CD14-positive monocyte (primary cell): Measurements from ENCODE around the gene GRIN2B. TPM values are rescaled to one million over a fixed set of nuclear protein-coding genes. Genes with fewer than 3 reads are reported as not detected.

ENCODE experiments used
- DNase-seq, 3 donors: peaks; one replicate each; pipeline ENCODE4 v3.0.0-alpha.2; 2011 to 2022
- H2AFZ ChIP-seq: 2 replicates; pipeline ENCODE4 v1.6.0; 2012; ENCODE audit warnings: mild to moderate bottlenecking, low read depth, low read length, inconsistent platforms; ENCODE audit not compliant: insufficient read depth, poor library complexity, severe bottlenecking
- H3K27ac ChIP-seq, 2 donors: 1 replicate in 1 of 2; 2 replicates in 1 of 2; pipeline ENCODE4 v1.5.1; 2012 to 2013; ENCODE audit warnings: low read length in 2 of 2, control low read depth in 1 of 2, inconsistent platforms in 1 of 2, low read depth in 1 of 2, mild to moderate bottlenecking in 1 of 2
- H3K27me3 ChIP-seq, 2 donors: one replicate each; pipeline versions ENCODE4 v1.6.0 to v1.6.1; 2011 to 2013; ENCODE audit warnings: low read length in 2 of 2; ENCODE audit not compliant: control insufficient read depth in 2 of 2, insufficient read depth in 2 of 2
- H3K36me3 ChIP-seq, 2 donors: replicated peaks in 1 of 2; 1 replicate in 1 of 2; 2 replicates in 1 of 2; pipeline versions ENCODE4 v1.5.1 to v1.6.1; 2012 to 2013; ENCODE audit warnings: low read length in 2 of 2, control low read depth in 1 of 2, inconsistent platforms in 1 of 2, mild to moderate bottlenecking in 1 of 2; ENCODE audit not compliant: insufficient read depth in 2 of 2, control insufficient read depth in 1 of 2
- H3K4me1 ChIP-seq, 2 donors: 1 replicate in 1 of 2; 2 replicates in 1 of 2; pipeline versions ENCODE4 v1.5.1 to v1.6.1; 2012 to 2013; ENCODE audit warnings: low read length in 2 of 2, control low read depth in 1 of 2, inconsistent platforms in 1 of 2, mild to moderate bottlenecking in 1 of 2, moderate library complexity in 1 of 2; ENCODE audit not compliant: insufficient read depth in 2 of 2, control insufficient read depth in 1 of 2
- H3K4me2 ChIP-seq: replicated peaks from 2 replicates; pipeline ENCODE3; 2012; ENCODE audit warnings: low read length, moderate library complexity, mild to moderate bottlenecking; ENCODE audit not compliant: poor library complexity, severe bottlenecking; ENCODE audit errors: extremely low read depth
- H3K4me3 ChIP-seq, 3 experiments: fragments of 200-600 bp in 1 of 3; sonication (generic) in 1 of 3; replicated peaks in 1 of 3; 1 replicate in 2 of 3; 2 replicates in 1 of 3; pipeline ENCODE4 v1.5.1; 2011 to 2013; ENCODE audit warnings: low read length in 3 of 3, mild to moderate bottlenecking in 3 of 3, control low read depth in 2 of 3, low read depth in 2 of 3, inconsistent platforms in 1 of 3, moderate library complexity in 1 of 3
- H3K79me2 ChIP-seq: 2 replicates; pipeline ENCODE4 v1.6.0; 2012; ENCODE audit warnings: mild to moderate bottlenecking, control low read depth, inconsistent platforms, low read length, moderate library complexity; ENCODE audit not compliant: insufficient read depth
- H3K9ac ChIP-seq: 2 replicates; pipeline ENCODE4 v1.6.0; 2017; ENCODE audit warnings: low read length, mild to moderate bottlenecking; ENCODE audit not compliant: insufficient read depth, poor library complexity, severe bottlenecking
- H3K9me3 ChIP-seq, 2 donors: replicated peaks in 1 of 2; 1 replicate in 1 of 2; 2 replicates in 1 of 2; pipeline versions ENCODE4 v1.5.1 to v1.6.1; 2012 to 2013; ENCODE audit warnings: low read length in 2 of 2, control low read depth in 1 of 2; ENCODE audit not compliant: control insufficient read depth in 1 of 2, insufficient read depth in 1 of 2
- H4K20me1 ChIP-seq: 2 replicates; pipeline ENCODE4 v1.6.0; 2012; ENCODE audit warnings: mild to moderate bottlenecking, low read length, control low read depth, moderate library complexity; ENCODE audit not compliant: insufficient read depth
- H3K27ac Mint-ChIP-seq, 7 donors: one replicate each; pipeline ENCODE4 v1.8.0; 2020; ENCODE audit warnings: mild to moderate bottlenecking in 7 of 7, mixed read lengths in 7 of 7, moderate library complexity in 6 of 7, inconsistent platforms in 2 of 7
- H3K27me3 Mint-ChIP-seq, 3 donors: one replicate each; pipeline ENCODE4 v1.8.0; 2021 to 2022; ENCODE audit warnings: low read depth in 3 of 3, mild to moderate bottlenecking in 3 of 3, mixed read lengths in 3 of 3, moderate library complexity in 3 of 3, inconsistent platforms in 1 of 3
- H3K36me3 Mint-ChIP-seq, 2 donors: one replicate each; pipeline ENCODE4 v1.8.0; 2020; ENCODE audit warnings: mixed read lengths in 2 of 2, inconsistent platforms in 1 of 2, mild to moderate bottlenecking in 1 of 2
- H3K4me1 Mint-ChIP-seq: one replicate; pipeline ENCODE4 v1.8.0; 2020; ENCODE audit warnings: mild to moderate bottlenecking, mixed read lengths
- H3K4me3 Mint-ChIP-seq, 2 donors: one replicate each; pipeline ENCODE4 v1.8.0; 2020; ENCODE audit warnings: mild to moderate bottlenecking in 2 of 2, mixed read lengths in 2 of 2, moderate library complexity in 1 of 2
- H3K9me3 Mint-ChIP-seq, 7 donors: one replicate each; pipeline ENCODE4 v1.8.0; 2020 to 2022; ENCODE audit warnings: mixed read lengths in 7 of 7, mild to moderate bottlenecking in 6 of 7, moderate library complexity in 6 of 7, inconsistent platforms in 2 of 7
- WGBS: methylation state at CpG from one replicate; pipeline ENCODE4 v1.1.5; 2013; ENCODE audit warnings: missing lambda C conversion rate; ENCODE audit not compliant: insufficient coverage; 5-methylcytosine and 5-hydroxymethylcytosine counted together
- intact Hi-C, 2 donors: fragments of 100-400 bp; cut with micrococcal nuclease; formaldehyde crosslinking; loops; one replicate each; pipeline versions ENCODE4 v1.15.0 to v1.15.1; 2023
- polyA plus RNA-seq, 3 donors: library from polyadenylated mRNA; depleted of rRNA in 1 of 3; unstranded in 2 of 3; stranded (reverse) in 1 of 3; fragments of 300-500 nt in 2 of 3; fragments of >200 nt in 1 of 3; fragmentation: Illumina TruSeq in 2 of 3; gene quantifications; 1 replicate in 2 of 3; 2 replicates in 1 of 3; pipeline ENCODE4 v1.2.3, GENCODE V29; 2012 to 2021
- TF ChIP-seq, protein P1 (sequence below): fragments of 200-600 bp; IDR thresholded peaks from one replicate; pipeline ENCODE4 v1.8.0; 2022; ENCODE audit warnings: antibody characterized with exemption, mild to moderate bottlenecking

GRIN2B gene
- polyA plus RNA-seq, 3 donors, result not detected

DNA sequence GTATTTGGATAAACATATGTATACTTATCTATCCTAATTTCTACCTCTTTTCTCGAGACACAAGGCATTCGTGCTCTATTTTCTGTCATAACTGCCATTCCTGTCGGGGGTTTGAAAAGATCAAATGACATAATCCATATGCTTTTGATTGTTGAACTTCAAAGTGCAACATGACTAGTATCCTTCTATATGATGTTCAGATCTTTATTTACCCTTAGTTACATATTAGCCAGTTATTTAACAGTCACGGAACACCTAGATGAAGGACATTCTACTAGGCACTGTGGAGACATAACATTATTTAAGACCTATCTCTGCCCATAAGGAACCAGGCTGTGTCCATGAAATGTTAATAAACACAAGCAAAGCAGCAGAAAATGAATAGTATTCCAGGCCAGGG, 11.2 kb upstream of the GRIN2B start:
- H3K9me3 Mint-ChIP-seq, result peaks cover 0 to 5% (median 0%) of the 10 kb centered on the region in 7 donors
- Histone ChIP-seq H4K20me1 (no peaks in the 10 kb centered on the region), H3K27me3 (no peaks in the 10 kb centered on the region), H3K4me3 (no peak overlapping the region), H2AFZ (no peak overlapping the region), H3K9me3 (no peaks in the 10 kb centered on the region), H3K4me1 (no peaks in the 10 kb centered on the region), H3K36me3 (no peaks in the 10 kb centered on the region), H3K4me2 (no peak overlapping the region), H3K9ac (no peak overlapping the region), H3K27ac (no peak overlapping the region), H3K79me2 (no peaks in the 10 kb centered on the region)
- no peaks in the 10 kb centered on the region for H3K4me1 Mint-ChIP-seq
- peaks cover 1 to 10% (median 4%) of the 10 kb centered on the region in 3 donors for H3K27me3 Mint-ChIP-seq
- no peaks in the 10 kb centered on the region for H3K36me3 Mint-ChIP-seq
- TF ChIP-seq, protein P1, sequence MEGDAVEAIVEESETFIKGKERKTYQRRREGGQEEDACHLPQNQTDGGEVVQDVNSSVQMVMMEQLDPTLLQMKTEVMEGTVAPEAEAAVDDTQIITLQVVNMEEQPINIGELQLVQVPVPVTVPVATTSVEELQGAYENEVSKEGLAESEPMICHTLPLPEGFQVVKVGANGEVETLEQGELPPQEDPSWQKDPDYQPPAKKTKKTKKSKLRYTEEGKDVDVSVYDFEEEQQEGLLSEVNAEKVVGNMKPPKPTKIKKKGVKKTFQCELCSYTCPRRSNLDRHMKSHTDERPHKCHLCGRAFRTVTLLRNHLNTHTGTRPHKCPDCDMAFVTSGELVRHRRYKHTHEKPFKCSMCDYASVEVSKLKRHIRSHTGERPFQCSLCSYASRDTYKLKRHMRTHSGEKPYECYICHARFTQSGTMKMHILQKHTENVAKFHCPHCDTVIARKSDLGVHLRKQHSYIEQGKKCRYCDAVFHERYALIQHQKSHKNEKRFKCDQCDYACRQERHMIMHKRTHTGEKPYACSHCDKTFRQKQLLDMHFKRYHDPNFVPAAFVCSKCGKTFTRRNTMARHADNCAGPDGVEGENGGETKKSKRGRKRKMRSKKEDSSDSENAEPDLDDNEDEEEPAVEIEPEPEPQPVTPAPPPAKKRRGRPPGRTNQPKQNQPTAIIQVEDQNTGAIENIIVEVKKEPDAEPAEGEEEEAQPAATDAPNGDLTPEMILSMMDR, result no peak
- no peak overlapping the region for H3K4me3 Mint-ChIP-seq
- intact Hi-C loops, result no loop called here
- DNase-seq, result no peak
- no peak overlapping the region for H3K27ac Mint-ChIP-seq
- WGBS, result no CpG with 5 or more reads among the region's 4 CpGs

DNA sequence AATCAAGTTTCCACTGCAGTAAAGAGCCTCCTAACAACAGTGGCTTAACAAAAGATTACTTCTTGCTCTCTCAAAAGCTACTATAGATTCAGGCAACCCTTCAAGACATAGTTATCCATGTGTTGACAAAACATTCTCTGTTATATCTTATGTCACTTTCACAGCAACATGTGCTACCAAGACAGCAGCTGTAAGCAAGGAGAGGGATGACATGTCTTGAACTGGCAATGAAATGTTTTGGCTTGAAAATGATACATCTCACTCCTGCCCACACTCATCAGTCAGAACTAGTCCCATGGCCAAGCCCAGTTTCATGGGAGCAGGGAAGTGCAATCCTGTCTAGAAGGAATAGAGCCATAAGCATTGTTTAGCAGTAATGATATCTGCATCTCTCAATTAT, 10.7 kb upstream of the GRIN2B start:
- no peak overlapping the region for H3K27ac ChIP-seq
- no peak for DNase-seq
- H3K4me3 ChIP-seq, result no peak overlapping the region
- no peaks in the 10 kb centered on the region for H3K4me1 Mint-ChIP-seq
- H3K36me3 ChIP-seq, result no peaks in the 10 kb centered on the region
- H3K4me1 ChIP-seq, result no peaks in the 10 kb centered on the region
- H4K20me1 ChIP-seq, result no peaks in the 10 kb centered on the region
- H3K27ac Mint-ChIP-seq, result no peak overlapping the region
- H3K27me3 ChIP-seq, result no peaks in the 10 kb centered on the region
- H3K36me3 Mint-ChIP-seq, result no peaks in the 10 kb centered on the region
- H3K9ac ChIP-seq, result no peak overlapping the region
- no peaks in the 10 kb centered on the region for H3K79me2 ChIP-seq
- intact Hi-C loops, result no loop called here
- H3K27me3 Mint-ChIP-seq, result peaks cover 1 to 10% (median 5%) of the 10 kb centered on the region in 3 donors
- TF ChIP-seq, protein P1, result no peak
- H2AFZ ChIP-seq, result no peak overlapping the region
- no peak overlapping the region for H3K4me3 Mint-ChIP-seq
- peaks cover 0 to 5% (median 0%) of the 10 kb centered on the region in 7 donors for H3K9me3 Mint-ChIP-seq
- H3K9me3 ChIP-seq, result no peaks in the 10 kb centered on the region
- H3K4me2 ChIP-seq, result no peak overlapping the region
